BLaER1 treated with 17β-estradiol and CSF1 and Interleukin-3, amounts not matched to agents 10 nM and 100 nM (cell line): ENCODE data around the gene SYTL2.
A peak's percentile ranks its signal among the peaks of the same experiment; 100 is the strongest.
"Not testable (repeated sequence)": the region's sequence is repeated elsewhere in the genome, so short reads cannot be mapped to it uniquely, and the experiment has no call there.

Experiments used
- H3K27ac ChIP-seq, 11 experiments: shearing (Covaris generic); formaldehyde crosslinking; 2 replicates each; pipeline ENCODE4 v1.8.1; 2022
- H3K27me3 ChIP-seq, 11 experiments: shearing (Covaris generic); formaldehyde crosslinking; 2 replicates each; pipeline ENCODE4 v1.8.1; 2022
- H3K36me3 ChIP-seq, 11 experiments: shearing (Covaris generic); formaldehyde crosslinking; 2 replicates each; pipeline ENCODE4 v1.8.1; 2022
- H3K4me1 ChIP-seq, 10 experiments: shearing (Covaris generic); formaldehyde crosslinking; 2 replicates each; pipeline ENCODE4 v1.8.1; 2022
- H3K4me2 ChIP-seq, 11 experiments: shearing (Covaris generic); formaldehyde crosslinking; 2 replicates each; pipeline ENCODE4 v1.8.1; 2022
- H3K4me3 ChIP-seq, 10 experiments: shearing (Covaris generic); formaldehyde crosslinking; 2 replicates each; pipeline ENCODE4 v1.8.1; 2022
- H3K9ac ChIP-seq, 11 experiments: shearing (Covaris generic); formaldehyde crosslinking; 2 replicates each; pipeline ENCODE4 v1.8.1; 2022
- H3K9me3 ChIP-seq, 11 experiments: shearing (Covaris generic); formaldehyde crosslinking; replicated peaks in 1 of 11; 2 replicates each; pipeline ENCODE4 v1.8.1; 2022
- H4K20me1 ChIP-seq, 11 experiments: shearing (Covaris generic); formaldehyde crosslinking; 2 replicates each; pipeline ENCODE4 v1.8.1; 2022
- Cebpa-rat ChIP-seq, 11 experiments: shearing (Covaris generic); IDR thresholded peaks; 2 replicates each; pipeline ENCODE4 v1.8.1; 2022

SYTL2 gene

GRCh38 chr11:85810871-85811611 lies at the start of gene SYTL2:
Gene SYTL2 (minus strand): TSS chr11:85811141. CDS start chr11:85757725, 53,416 bp downstream.
- TF ChIP-seq Cebpa-rat (IDR thresholded peaks at IDR 0.05) = no peak
- peak within 1 kb of the TSS in 8 of 11 experiments; percentile 20 to 66 (median 50); a peak in 10 of 22 replicates for H3K9ac ChIP-seq
- H3K27me3 ChIP-seq = peaks cover 33 to 47% (median 41%) of the 10 kb centered on the region in 11 experiments
- H3K4me1 ChIP-seq = peaks cover 8 to 19% (median 12%) of the 10 kb centered on the region in 10 experiments; a peak in 19 of 20 replicates
- H3K9me3 ChIP-seq = 0 out of 22 replicates have a peak, but pooled peaks cover 0 to 4% (median 0%) of the 10 kb centered on the region in 11 experiments
- peaks cover 0 to 10% (median 0%) of the 10 kb centered on the region in 11 experiments; a peak in 2 of 22 replicates for H4K20me1 ChIP-seq
- peak within 1 kb of the TSS; percentile 44 to 72 (median 58) for H3K4me3 ChIP-seq
- no peak within 1 kb of the TSS for H3K27ac ChIP-seq
- H3K36me3 ChIP-seq = no peaks in the 10 kb centered on the region
- H3K4me2 ChIP-seq = peak within 1 kb of the TSS; percentile 77 to 94 (median 85)

- not testable (repeated sequence) for H3K4me2 ChIP-seq, H3K27ac ChIP-seq, H4K20me1 ChIP-seq, H3K4me3 ChIP-seq, H3K9me3 ChIP-seq, H3K27me3 ChIP-seq, H3K36me3 ChIP-seq, H3K9ac ChIP-seq
- H3K4me1 ChIP-seq = peaks cover 4 to 10% (median 5%) of the 10 kb centered on the region in 10 experiments; a peak in 15 of 20 replicates
Observed at GRCh38 chr11:85859541-85859940, 48.6 kb upstream of the SYTL2 start.

- Histone ChIP-seq H3K4me1 (peaks cover 4 to 14% (median 7%) of the 10 kb centered on the region in 10 experiments; a peak in 15 of 20 replicates), H3K4me2 (no peak overlapping the region), H3K27ac (no peak overlapping the region), H3K9me3 (peaks cover 9 to 15% (median 10%) of the 10 kb centered on the region in 11 experiments; a peak in 20 of 22 replicates), H3K9ac (no peak overlapping the region), H3K27me3 (no peaks in the 10 kb centered on the region), H3K4me3 (no peak overlapping the region), H4K20me1 (no peaks in the 10 kb centered on the region), H3K36me3 (no peaks in the 10 kb centered on the region; a peak in 1 of 22 replicates)
- no peak for TF ChIP-seq Cebpa-rat (IDR thresholded peaks at IDR 0.05)
Observed at GRCh38 chr11:85857098-85857497, 46.2 kb upstream of the SYTL2 start.

- Histone ChIP-seq H3K27ac (peak within 1 kb of the TSS; percentile 55 to 83 (median 79)), H3K9me3 (peaks cover 10 to 20% (median 14%) of the 10 kb centered on the region in 11 experiments; a peak in 20 of 22 replicates)
- no peak for TF ChIP-seq Cebpa-rat (IDR thresholded peaks at IDR 0.05)
Observed at GRCh38 chr11:85855341-85855656, 44.4 kb upstream of the SYTL2 start, which contains the start of gene CCDC83. Gene CCDC83 (plus strand): TSS chr11:85855383. CDS start chr11:85865124, 9,741 bp downstream.

GRCh38 chr11:85854557-85855340 lies 43.8 kb upstream of the SYTL2 start:
- no peaks in the 10 kb centered on the region; a peak in 1 of 22 replicates for H3K36me3 ChIP-seq
- H3K27ac ChIP-seq = peak overlapping the region; percentile 55 to 83 (median 79)
- TF ChIP-seq Cebpa-rat (IDR thresholded peaks at IDR 0.05) = no peak
- H3K27me3 ChIP-seq = no peaks in the 10 kb centered on the region
- peak overlapping the region; percentile 53 to 70 (median 62) for H3K4me3 ChIP-seq
- peaks cover 10 to 20% (median 14%) of the 10 kb centered on the region in 11 experiments; a peak in 20 of 22 replicates for H3K9me3 ChIP-seq
- peak overlapping the region; percentile 72 to 96 (median 88) for H3K4me2 ChIP-seq
- H3K4me1 ChIP-seq = peaks cover 4 to 14% (median 7%) of the 10 kb centered on the region in 10 experiments; a peak in 15 of 20 replicates
- H3K9ac ChIP-seq = peak overlapping the region; percentile 75 to 86 (median 80)
- no peaks in the 10 kb centered on the region for H4K20me1 ChIP-seq

More at GRCh38 chr11:85855341-85855656, 44.4 kb upstream of the SYTL2 start, which contains the start of gene CCDC83:
- Histone ChIP-seq H3K4me2 (peak within 1 kb of the TSS; percentile 72 to 96 (median 88)), H3K4me3 (peak within 1 kb of the TSS; percentile 53 to 70 (median 62)), H3K4me1 (peaks cover 4 to 14% (median 7%) of the 10 kb centered on the region in 10 experiments; a peak in 15 of 20 replicates), H3K27me3 (no peaks in the 10 kb centered on the region), H4K20me1 (no peaks in the 10 kb centered on the region), H3K9ac (peak within 1 kb of the TSS; percentile 75 to 86 (median 80)), H3K36me3 (no peaks in the 10 kb centered on the region; a peak in 1 of 22 replicates)

GRCh38 chr11:85854212-85854556 lies 43.2 kb upstream of the SYTL2 start:
- H3K4me2 ChIP-seq = peak overlapping the region; percentile 72 to 96 (median 88)
- H3K4me3 ChIP-seq = peak overlapping the region; percentile 53 to 70 (median 62)
- peak overlapping the region; percentile 75 to 86 (median 80) for H3K9ac ChIP-seq
- H3K27ac ChIP-seq = peak overlapping the region; percentile 55 to 83 (median 79)
- H3K36me3 ChIP-seq = no peaks in the 10 kb centered on the region; a peak in 1 of 22 replicates
- no peaks in the 10 kb centered on the region for H3K27me3 ChIP-seq
- peaks cover 10 to 19% (median 13%) of the 10 kb centered on the region in 11 experiments; a peak in 20 of 22 replicates for H3K9me3 ChIP-seq
- H4K20me1 ChIP-seq = no peaks in the 10 kb centered on the region
- TF ChIP-seq Cebpa-rat (IDR thresholded peaks at IDR 0.05) = no peak
- H3K4me1 ChIP-seq = peaks cover 4 to 14% (median 7%) of the 10 kb centered on the region in 10 experiments; a peak in 15 of 20 replicates

GRCh38 chr11:85853541-85853940 lies 42.6 kb upstream of the SYTL2 start:
- H3K27me3 ChIP-seq, H3K9ac ChIP-seq, H3K4me3 ChIP-seq, H3K27ac ChIP-seq, H3K36me3 ChIP-seq, H4K20me1 ChIP-seq: not testable (repeated sequence)
- Histone ChIP-seq H3K9me3 (peaks cover 10 to 19% (median 13%) of the 10 kb centered on the region in 11 experiments; a peak in 19 of 22 replicates), H3K4me1 (peaks cover 4 to 14% (median 7%) of the 10 kb centered on the region in 10 experiments; a peak in 15 of 20 replicates), H3K4me2 (peak overlapping the region in 2 of 11 experiments; percentile 86 to 90; a peak in 2 of 22 replicates)

GRCh38 chr11:85852754-85853153 lies 41.8 kb upstream of the SYTL2 start:
- not testable (repeated sequence) for H3K27me3 ChIP-seq, H3K9ac ChIP-seq, H3K4me3 ChIP-seq, H4K20me1 ChIP-seq, H3K36me3 ChIP-seq, H3K4me2 ChIP-seq, H3K27ac ChIP-seq
- peaks cover 4 to 14% (median 7%) of the 10 kb centered on the region in 10 experiments; a peak in 15 of 20 replicates for H3K4me1 ChIP-seq
- peaks cover 10 to 19% (median 13%) of the 10 kb centered on the region in 11 experiments; a peak in 19 of 22 replicates for H3K9me3 ChIP-seq

- H3K4me2 ChIP-seq = no peak overlapping the region
- H3K4me3 ChIP-seq = no peak overlapping the region
- no peak overlapping the region for H3K9ac ChIP-seq
Observed at GRCh38 chr11:85848556-85848955, 37.6 kb upstream of the SYTL2 start.

More at GRCh38 chr11:85848556-85848955, 37.6 kb upstream of the SYTL2 start:
- Histone ChIP-seq H4K20me1 (no peaks in the 10 kb centered on the region), H3K9me3 (peaks cover 10 to 21% (median 13%) of the 10 kb centered on the region in 11 experiments; a peak in 19 of 22 replicates), H3K4me1 (no peaks in the 10 kb centered on the region), H3K27me3 (no peaks in the 10 kb centered on the region), H3K27ac (no peak overlapping the region), H3K36me3 (no peaks in the 10 kb centered on the region; a peak in 1 of 22 replicates)
- no peak for TF ChIP-seq Cebpa-rat (IDR thresholded peaks at IDR 0.05)
